ENCODE results near the gene IRF6.

GRCh38 chr1:209772126-209772525 is 33.8 kb downstream of the IRF6 start:
- TF ChIP-seq CTCF (conservative IDR thresholded peaks at IDR 0.05; ENCODE audit: low read depth, low read length) = no peak
- TF ChIP-seq EZH2phosphoT487 (IDR thresholded peaks at IDR 0.05; ENCODE audit: borderline replicate concordance, low read length) = no peak
- no peak for TF ChIP-seq EZH2 (IDR thresholded peaks at IDR 0.05; ENCODE audit: low read length, unreplicated experiment)

Data from PC-3 (cell line).